NB4 (cell line): ENCODE measurements around the gene ADAMTS3.

Experiments used
- POLR2A ChIP-seq: IDR thresholded peaks from 2 replicates; pipeline ENCODE4 v1.6.1; 2011; ENCODE audit warnings: mild to moderate bottlenecking; ENCODE audit not compliant: insufficient read length; ENCODE audit errors: extremely low read depth
- TF ChIP-seq, protein P1 (sequence below): IDR thresholded peaks from one replicate; pipeline ENCODE4 v1.5.1; 2012; ENCODE audit warnings: low read depth, low read length
- TF ChIP-seq, protein P2 (sequence below): IDR thresholded peaks from 2 replicates; pipeline ENCODE4 v1.6.1; 2011; ENCODE audit warnings: low read depth, low read length

DNA sequence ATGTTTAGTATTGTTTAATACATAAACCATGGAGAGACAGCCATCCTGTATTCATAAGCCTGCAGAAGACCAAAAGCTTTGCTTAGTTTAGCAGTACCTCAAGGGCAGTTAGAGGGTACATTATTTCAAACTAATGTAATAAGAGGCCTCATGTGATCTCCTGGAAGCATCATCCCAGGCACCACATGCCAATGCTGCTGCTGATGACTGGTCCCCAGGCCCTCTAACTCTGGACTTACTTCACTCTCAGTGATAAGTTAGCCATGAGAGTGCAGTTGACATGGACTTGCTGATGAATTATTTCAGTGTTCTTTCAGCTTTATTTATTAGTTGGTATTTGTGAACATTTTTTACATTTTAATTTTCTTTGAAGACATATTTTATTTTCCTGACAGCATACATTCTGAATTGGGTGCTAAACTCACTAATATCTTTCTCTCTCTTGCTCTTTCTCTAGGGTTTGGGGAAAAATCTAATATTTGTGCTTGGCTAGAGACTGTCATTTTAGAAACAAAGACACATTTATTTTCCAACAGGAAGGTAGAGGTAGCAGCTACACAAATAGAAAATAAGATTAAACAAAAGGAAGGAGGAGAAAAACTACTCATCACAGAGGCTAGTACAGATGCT is 329.4 kb downstream of the ADAMTS3 start:
- no peak for TF ChIP-seq POLR2A
- TF ChIP-seq, protein P1, sequence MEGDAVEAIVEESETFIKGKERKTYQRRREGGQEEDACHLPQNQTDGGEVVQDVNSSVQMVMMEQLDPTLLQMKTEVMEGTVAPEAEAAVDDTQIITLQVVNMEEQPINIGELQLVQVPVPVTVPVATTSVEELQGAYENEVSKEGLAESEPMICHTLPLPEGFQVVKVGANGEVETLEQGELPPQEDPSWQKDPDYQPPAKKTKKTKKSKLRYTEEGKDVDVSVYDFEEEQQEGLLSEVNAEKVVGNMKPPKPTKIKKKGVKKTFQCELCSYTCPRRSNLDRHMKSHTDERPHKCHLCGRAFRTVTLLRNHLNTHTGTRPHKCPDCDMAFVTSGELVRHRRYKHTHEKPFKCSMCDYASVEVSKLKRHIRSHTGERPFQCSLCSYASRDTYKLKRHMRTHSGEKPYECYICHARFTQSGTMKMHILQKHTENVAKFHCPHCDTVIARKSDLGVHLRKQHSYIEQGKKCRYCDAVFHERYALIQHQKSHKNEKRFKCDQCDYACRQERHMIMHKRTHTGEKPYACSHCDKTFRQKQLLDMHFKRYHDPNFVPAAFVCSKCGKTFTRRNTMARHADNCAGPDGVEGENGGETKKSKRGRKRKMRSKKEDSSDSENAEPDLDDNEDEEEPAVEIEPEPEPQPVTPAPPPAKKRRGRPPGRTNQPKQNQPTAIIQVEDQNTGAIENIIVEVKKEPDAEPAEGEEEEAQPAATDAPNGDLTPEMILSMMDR: no peak
- TF ChIP-seq, protein P2, sequence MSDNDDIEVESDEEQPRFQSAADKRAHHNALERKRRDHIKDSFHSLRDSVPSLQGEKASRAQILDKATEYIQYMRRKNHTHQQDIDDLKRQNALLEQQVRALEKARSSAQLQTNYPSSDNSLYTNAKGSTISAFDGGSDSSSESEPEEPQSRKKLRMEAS: no peak
